CD14-positive monocyte (primary cell): ENCODE data around the gene PI4KA. TPM values are rescaled to one million over a fixed set of nuclear protein-coding genes. Genes with fewer than 3 reads are reported as not detected.

Experiments
- DNase-seq, 3 donors: peaks; one replicate each; pipeline ENCODE4 v3.0.0-alpha.2; 2011 to 2022
- H2AFZ ChIP-seq: 2 replicates; pipeline ENCODE4 v1.6.0; 2012; ENCODE audit warnings: mild to moderate bottlenecking, low read depth, low read length, inconsistent platforms; ENCODE audit not compliant: insufficient read depth, poor library complexity, severe bottlenecking
- H3K27ac ChIP-seq, 2 donors: 1 replicate in 1 of 2; 2 replicates in 1 of 2; pipeline ENCODE4 v1.5.1; 2012 to 2013; ENCODE audit warnings: low read length in 2 of 2, control low read depth in 1 of 2, inconsistent platforms in 1 of 2, low read depth in 1 of 2, mild to moderate bottlenecking in 1 of 2
- H3K27me3 ChIP-seq, 2 donors: one replicate each; pipeline versions ENCODE4 v1.6.0 to v1.6.1; 2011 to 2013; ENCODE audit warnings: low read length in 2 of 2; ENCODE audit not compliant: control insufficient read depth in 2 of 2, insufficient read depth in 2 of 2
- H3K36me3 ChIP-seq, 2 donors: replicated peaks in 1 of 2; 1 replicate in 1 of 2; 2 replicates in 1 of 2; pipeline versions ENCODE4 v1.5.1 to v1.6.1; 2012 to 2013; ENCODE audit warnings: low read length in 2 of 2, control low read depth in 1 of 2, inconsistent platforms in 1 of 2, mild to moderate bottlenecking in 1 of 2; ENCODE audit not compliant: insufficient read depth in 2 of 2, control insufficient read depth in 1 of 2
- H3K4me1 ChIP-seq, 2 donors: 1 replicate in 1 of 2; 2 replicates in 1 of 2; pipeline versions ENCODE4 v1.5.1 to v1.6.1; 2012 to 2013; ENCODE audit warnings: low read length in 2 of 2, control low read depth in 1 of 2, inconsistent platforms in 1 of 2, mild to moderate bottlenecking in 1 of 2, moderate library complexity in 1 of 2; ENCODE audit not compliant: insufficient read depth in 2 of 2, control insufficient read depth in 1 of 2
- H3K4me2 ChIP-seq: replicated peaks from 2 replicates; pipeline ENCODE3; 2012; ENCODE audit warnings: low read length, moderate library complexity, mild to moderate bottlenecking; ENCODE audit not compliant: poor library complexity, severe bottlenecking; ENCODE audit errors: extremely low read depth
- H3K4me3 ChIP-seq, 3 experiments: fragments of 200-600 bp in 1 of 3; sonication (generic) in 1 of 3; replicated peaks in 1 of 3; 1 replicate in 2 of 3; 2 replicates in 1 of 3; pipeline ENCODE4 v1.5.1; 2011 to 2013; ENCODE audit warnings: low read length in 3 of 3, mild to moderate bottlenecking in 3 of 3, control low read depth in 2 of 3, low read depth in 2 of 3, inconsistent platforms in 1 of 3, moderate library complexity in 1 of 3
- H3K79me2 ChIP-seq: 2 replicates; pipeline ENCODE4 v1.6.0; 2012; ENCODE audit warnings: mild to moderate bottlenecking, control low read depth, inconsistent platforms, low read length, moderate library complexity; ENCODE audit not compliant: insufficient read depth
- H3K9ac ChIP-seq: 2 replicates; pipeline ENCODE4 v1.6.0; 2017; ENCODE audit warnings: low read length, mild to moderate bottlenecking; ENCODE audit not compliant: insufficient read depth, poor library complexity, severe bottlenecking
- H3K9me3 ChIP-seq, 2 donors: replicated peaks in 1 of 2; 1 replicate in 1 of 2; 2 replicates in 1 of 2; pipeline versions ENCODE4 v1.5.1 to v1.6.1; 2012 to 2013; ENCODE audit warnings: low read length in 2 of 2, control low read depth in 1 of 2; ENCODE audit not compliant: control insufficient read depth in 1 of 2, insufficient read depth in 1 of 2
- H4K20me1 ChIP-seq: 2 replicates; pipeline ENCODE4 v1.6.0; 2012; ENCODE audit warnings: mild to moderate bottlenecking, low read length, control low read depth, moderate library complexity; ENCODE audit not compliant: insufficient read depth
- H3K27ac Mint-ChIP-seq, 7 donors: one replicate each; pipeline ENCODE4 v1.8.0; 2020; ENCODE audit warnings: mild to moderate bottlenecking in 7 of 7, mixed read lengths in 7 of 7, moderate library complexity in 6 of 7, inconsistent platforms in 2 of 7
- H3K27me3 Mint-ChIP-seq, 3 donors: one replicate each; pipeline ENCODE4 v1.8.0; 2021 to 2022; ENCODE audit warnings: low read depth in 3 of 3, mild to moderate bottlenecking in 3 of 3, mixed read lengths in 3 of 3, moderate library complexity in 3 of 3, inconsistent platforms in 1 of 3
- H3K36me3 Mint-ChIP-seq, 2 donors: one replicate each; pipeline ENCODE4 v1.8.0; 2020; ENCODE audit warnings: mixed read lengths in 2 of 2, inconsistent platforms in 1 of 2, mild to moderate bottlenecking in 1 of 2
- H3K4me1 Mint-ChIP-seq: one replicate; pipeline ENCODE4 v1.8.0; 2020; ENCODE audit warnings: mild to moderate bottlenecking, mixed read lengths
- H3K4me3 Mint-ChIP-seq, 2 donors: one replicate each; pipeline ENCODE4 v1.8.0; 2020; ENCODE audit warnings: mild to moderate bottlenecking in 2 of 2, mixed read lengths in 2 of 2, moderate library complexity in 1 of 2
- H3K9me3 Mint-ChIP-seq, 7 donors: one replicate each; pipeline ENCODE4 v1.8.0; 2020 to 2022; ENCODE audit warnings: mixed read lengths in 7 of 7, mild to moderate bottlenecking in 6 of 7, moderate library complexity in 6 of 7, inconsistent platforms in 2 of 7
- CTCF ChIP-seq: fragments of 200-600 bp; IDR thresholded peaks from one replicate; pipeline ENCODE4 v1.8.0; 2022; ENCODE audit warnings: antibody characterized with exemption, mild to moderate bottlenecking
- WGBS: methylation state at CpG from one replicate; pipeline ENCODE4 v1.1.5; 2013; ENCODE audit warnings: missing lambda C conversion rate; ENCODE audit not compliant: insufficient coverage; 5-methylcytosine and 5-hydroxymethylcytosine counted together
- intact Hi-C, 2 donors: fragments of 100-400 bp; cut with micrococcal nuclease; formaldehyde crosslinking; loops; one replicate each; pipeline versions ENCODE4 v1.15.0 to v1.15.1; 2023
- polyA plus RNA-seq, 3 donors: library from polyadenylated mRNA; depleted of rRNA in 1 of 3; unstranded in 2 of 3; stranded (reverse) in 1 of 3; fragments of 300-500 nt in 2 of 3; fragments of >200 nt in 1 of 3; fragmentation: Illumina TruSeq in 2 of 3; gene quantifications; 1 replicate in 2 of 3; 2 replicates in 1 of 3; pipeline ENCODE4 v1.2.3, GENCODE V29; 2012 to 2021

Gene PI4KA
- polyA plus RNA-seq, 3 donors: 22.8 to 74.4 (median 38.2) TPM

GRCh38 chr22:20877715-20878114 is 19.1 kb upstream of the PI4KA start:
- H3K9ac ChIP-seq: no peak overlapping the region
- H3K9me3 ChIP-seq: no peaks in the 10 kb centered on the region
- no peak for TF ChIP-seq CTCF
- no peak overlapping the region for H3K4me3 ChIP-seq
- H2AFZ ChIP-seq: no peak overlapping the region
- H3K36me3 ChIP-seq: peaks cover 62 to 88% of the 10 kb centered on the region in 2 donors
- intact Hi-C loops: no loop called here
- DNase-seq: no peak
- H3K4me1 ChIP-seq: no peaks in the 10 kb centered on the region
- Mint-ChIP-seq H3K27me3 (peaks cover 0 to 2% (median 0%) of the 10 kb centered on the region in 3 donors), H3K4me3 (no peak overlapping the region), H3K36me3 (peaks cover 58 to 95% of the 10 kb centered on the region in 2 donors), H3K9me3 (no peaks in the 10 kb centered on the region), H3K27ac (no peak overlapping the region), H3K4me1 (no peaks in the 10 kb centered on the region)
- 100% methylated on average over 2 of the region's 3 CpGs for WGBS
- no peaks in the 10 kb centered on the region for H3K27me3 ChIP-seq
- H3K79me2 ChIP-seq: no peaks in the 10 kb centered on the region
- no peak overlapping the region for H3K4me2 ChIP-seq
- H3K27ac ChIP-seq: no peak overlapping the region
- H4K20me1 ChIP-seq: no peaks in the 10 kb centered on the region

GRCh38 chr22:20875296-20875695 is 16.7 kb upstream of the PI4KA start:
- Histone ChIP-seq H3K36me3 (peaks cover 50 to 78% of the 10 kb centered on the region in 2 donors), H3K4me2 (no peak overlapping the region), H3K27ac (no peak overlapping the region), H3K4me3 (no peak overlapping the region), H2AFZ (no peak overlapping the region), H4K20me1 (no peaks in the 10 kb centered on the region), H3K27me3 (no peaks in the 10 kb centered on the region), H3K9me3 (no peaks in the 10 kb centered on the region), H3K9ac (no peak overlapping the region), H3K4me1 (no peaks in the 10 kb centered on the region), H3K79me2 (no peaks in the 10 kb centered on the region)
- H3K36me3 Mint-ChIP-seq: peaks cover 50 to 94% of the 10 kb centered on the region in 2 donors
- no peak for TF ChIP-seq CTCF
- no peaks in the 10 kb centered on the region for H3K9me3 Mint-ChIP-seq
- no peaks in the 10 kb centered on the region for H3K4me1 Mint-ChIP-seq
- WGBS: no CpG with 5 or more reads among the region's 1 CpG
- no peak overlapping the region for H3K4me3 Mint-ChIP-seq
- no peak for DNase-seq
- peaks cover 0 to 2% (median 0%) of the 10 kb centered on the region in 3 donors for H3K27me3 Mint-ChIP-seq
- intact Hi-C loops: no loop called here
- H3K27ac Mint-ChIP-seq: peak overlapping the region in 3 of 7 donors; percentile 4 to 37 (median 7)
